ENCODE results near the gene SMPD1. TPM values are rescaled to one million over a fixed set of nuclear protein-coding genes. Genes with fewer than 3 reads are reported as not detected.
A peak's percentile ranks its signal among the peaks of the same experiment; 100 is the strongest.

SMPD1 gene
- total RNA-seq, 1 experiment from 2014 or later: 4.5 TPM

DNA sequence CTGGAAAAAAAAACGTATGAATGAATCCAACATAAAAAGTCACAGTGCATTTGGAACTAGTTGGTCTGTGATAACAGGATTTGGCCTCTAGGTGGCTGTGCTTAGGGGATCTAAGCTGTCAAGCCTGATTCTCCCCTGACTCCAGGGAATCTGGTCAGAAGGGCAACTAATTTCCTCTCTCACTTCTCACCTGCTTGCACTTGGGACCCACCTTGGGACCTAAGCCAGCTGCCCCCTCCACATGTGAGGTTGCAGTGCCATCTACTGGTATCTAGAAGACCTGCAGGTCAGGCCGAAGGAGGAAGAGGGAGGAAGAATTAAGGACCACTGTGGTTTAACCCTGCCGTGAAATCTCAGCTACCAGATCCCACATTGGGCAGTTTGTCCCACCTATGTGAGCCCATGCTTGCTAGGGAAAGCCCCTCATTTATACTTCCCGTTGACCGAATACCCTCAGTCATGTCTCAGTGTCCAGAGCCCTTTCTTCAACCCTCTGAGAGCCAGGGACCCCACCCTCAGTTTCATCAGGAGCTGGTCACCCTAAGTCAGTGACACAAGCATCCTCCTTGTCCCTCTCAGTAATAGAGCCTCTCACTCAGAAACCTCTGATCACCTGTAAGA lies 36.8 kb upstream of the SMPD1 start:
- Histone ChIP-seq H3K14ac (ENCODE audit: insufficient read depth, low read length) (no peak overlapping the region), H3K79me1 (ENCODE audit: insufficient read depth, low read depth, low read length, poor library complexity, severe bottlenecking) (no peaks in the 10 kb centered on the region), H3K23ac (ENCODE audit: insufficient read length, low read depth, low read length) (no peak overlapping the region), H3K23me2 (ENCODE audit: insufficient read length, low read depth, low read length, poor library complexity, severe bottlenecking) (no peaks in the 10 kb centered on the region), H3K9ac (ENCODE audit: extremely low read depth, insufficient read length, low read length) (no peak overlapping the region), H3K4me1 (ENCODE audit: insufficient read depth, low read length) (no peaks in the 10 kb centered on the region), H3K4me2 (ENCODE audit: insufficient read depth, insufficient read length, low read length) (no peak overlapping the region), H4K20me1 (ENCODE audit: control insufficient read depth, insufficient read depth, insufficient read length) (no peaks in the 10 kb centered on the region), H3K18ac (ENCODE audit: insufficient read length, low read depth, low read length) (no peak overlapping the region), H4K5ac (ENCODE audit: insufficient read length, low read depth, low read length) (no peak overlapping the region), H3T11ph (ENCODE audit: low read length) (no peak overlapping the region), H3K4ac (ENCODE audit: low read depth, low read length) (no peak overlapping the region), H2AK5ac (ENCODE audit: insufficient read length, low read length) (no peak overlapping the region), H4K91ac (ENCODE audit: insufficient read length, low read depth, low read length) (no peak overlapping the region), H2BK120ac (ENCODE audit: low read depth, low read length, poor library complexity, severe bottlenecking) (no peak overlapping the region), H2BK20ac (ENCODE audit: low read depth, low read length, poor library complexity, severe bottlenecking) (no peak overlapping the region), H3K79me2 (ENCODE audit: insufficient read depth, low read length) (no peaks in the 10 kb centered on the region), H2AFZ (ENCODE audit: low read length) (no peak overlapping the region), H3K56ac (ENCODE audit: insufficient read length, low read depth, low read length) (no peak overlapping the region), H3K9me3 (ENCODE audit: control insufficient read depth, low read depth, low read length) (no peaks in the 10 kb centered on the region), H3K27me3 (ENCODE audit: insufficient read depth, low read length) (no peaks in the 10 kb centered on the region), H4K8ac (replicated peaks; ENCODE audit: insufficient read length, low read depth, low read length) (no peak overlapping the region), H2BK15ac (ENCODE audit: low read depth, low read length) (no peak overlapping the region), H3K27ac (ENCODE audit: insufficient read length, low read depth, low read length) (no peak overlapping the region), H2BK12ac (ENCODE audit: insufficient read length, low read depth, low read length) (no peak overlapping the region), H2BK5ac (ENCODE audit: insufficient read length, low read length) (no peak overlapping the region)
- H3K36me3 Mint-ChIP-seq (ENCODE audit: insufficient read depth in 1 of 3, low read depth in 3 of 3): no peaks in the 10 kb centered on the region
- TF ChIP-seq CTCF (conservative IDR thresholded peaks at IDR 0.05): peak; percentile 99
- H3K4me3 Mint-ChIP-seq: no peak overlapping the region; a peak in 2 of 5 replicates
- WGBS (ENCODE audit: extremely low coverage, insufficient read length, low lambda C conversion rate): no CpG with 5 or more reads among the region's 5 CpGs
- no peaks in the 10 kb centered on the region for H3K27me3 Mint-ChIP-seq (ENCODE audit: low read depth)
- no peak overlapping the region for H3K27ac Mint-ChIP-seq
- peaks cover 15 to 19% of the 10 kb centered on the region in 2 experiments for H3K4me1 Mint-ChIP-seq
- DNase-seq: peak; percentile 90
- no peaks in the 10 kb centered on the region for H3K9me3 Mint-ChIP-seq

All from H9 (cell line).